Esophagus muscularis mucosa (tissue), 4 donors: Measurements from ENCODE around the gene CACNA1G. TPM values are rescaled to one million over a fixed set of nuclear protein-coding genes. Genes with fewer than 3 reads are reported as not detected.

Source experiments
- DNase-seq: peaks from one replicate; pipeline ENCODE4 v3.0.0-alpha.2; 2017; ENCODE audit errors: extremely low spot score
- H3K27ac ChIP-seq, 4 donors: fragments of 200-600 bp; sonication (generic); replicated peaks in 1 of 4; 1 replicate in 3 of 4; 2 replicates in 1 of 4; pipeline ENCODE4 v1.5.1; 2016 to 2019; ENCODE audit warnings: mild to moderate bottlenecking in 1 of 4
- H3K27me3 ChIP-seq, 4 donors: fragments of 200-600 bp; sonication (generic); one replicate each; pipeline versions ENCODE4 v1.5.1 to v1.6.0; 2016 to 2019
- H3K36me3 ChIP-seq, 4 donors: fragments of 200-600 bp; sonication (generic); one replicate each; pipeline ENCODE4 v1.5.1; 2016 to 2019
- H3K4me1 ChIP-seq, 4 donors: fragments of 200-600 bp; sonication (generic); one replicate each; pipeline ENCODE4 v1.5.1; 2016 to 2019
- H3K4me3 ChIP-seq, 4 donors: fragments of 200-600 bp; sonication (generic); 1 replicate in 2 of 4; 2 replicates in 2 of 4; pipeline ENCODE4 v1.5.1; 2016 to 2019; ENCODE audit warnings: mild to moderate bottlenecking in 4 of 4, moderate library complexity in 1 of 4
- H3K9me3 ChIP-seq, 4 donors: fragments of 200-600 bp; sonication (generic); 1 replicate in 3 of 4; 2 replicates in 1 of 4; pipeline ENCODE4 v1.5.1; 2016 to 2019
- CTCF ChIP-seq, 3 experiments: fragments of 200-600 bp in 2 of 3; fragments of 450-650 bp in 1 of 3; sonication (generic) in 2 of 3; IDR thresholded peaks; one replicate each; pipeline ENCODE4 v1.5.1; 2017 to 2019; ENCODE audit warnings: antibody characterized with exemption in 3 of 3, mild to moderate bottlenecking in 2 of 3, moderate library complexity in 1 of 3
- EP300 ChIP-seq: sonication (generic); formaldehyde crosslinking; IDR thresholded peaks from one replicate; pipeline ENCODE4 v1.6.1; 2017; ENCODE audit warnings: antibody characterized with exemption
- POLR2A ChIP-seq: fragments of 450-650 bp; IDR thresholded peaks from one replicate; pipeline ENCODE4 v1.6.1; 2017; ENCODE audit warnings: antibody characterized with exemption, moderate library complexity, mild to moderate bottlenecking, low read depth
- POLR2AphosphoS5 ChIP-seq, 2 donors: sonication (generic); formaldehyde crosslinking; IDR thresholded peaks; one replicate each; pipeline ENCODE4 v1.6.1; 2017; ENCODE audit warnings: antibody characterized with exemption in 2 of 2
- WGBS: methylation state at CpG from one replicate; pipeline ENCODE4 v1.1.5; 2018; 5-methylcytosine and 5-hydroxymethylcytosine counted together
- intact Hi-C: fragments of 100-400 bp; cut with DNase I; formaldehyde crosslinking; loops from one replicate; pipeline ENCODE4 v1.15.1; 2023
- total RNA-seq, 4 donors: library from RNA; depleted of rRNA; stranded (reverse); fragments of >200 nt; gene quantifications; one replicate each; pipeline versions ENCODE4 v1.1.0 to v1.2.1, GENCODE V29; 2016

The CACNA1G gene
- total RNA-seq, 4 donors from 2014 or later, result 0.39 to 0.63 (median 0.50) TPM; not detected in 1

DNA sequence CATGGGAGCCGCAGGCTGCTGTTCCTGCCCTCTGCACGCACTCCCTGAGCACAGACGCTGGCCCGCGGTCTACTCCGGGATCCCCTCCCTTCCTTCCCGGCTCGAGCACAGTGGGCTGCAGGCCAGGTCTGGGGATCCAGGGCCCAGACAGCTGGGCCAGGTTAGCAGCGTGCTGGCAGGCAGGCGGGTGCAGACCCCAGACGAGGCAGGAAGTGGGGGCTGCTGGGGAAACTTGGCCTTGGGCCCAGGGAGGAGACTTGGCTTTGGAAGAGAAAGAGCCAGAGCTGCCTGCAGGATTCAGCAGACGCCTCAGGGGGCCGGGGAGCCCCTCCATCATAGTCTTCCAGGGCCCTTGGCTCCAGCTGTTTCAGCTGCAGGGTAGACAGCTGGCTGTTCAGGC is 44.0 kb downstream of the CACNA1G start:
- Histone ChIP-seq H3K36me3 (no peaks in the 10 kb centered on the region), H3K27me3 (peaks cover 0 to 20% (median 0%) of the 10 kb centered on the region in 4 donors), H3K27ac (no peak overlapping the region), H3K9me3 (no peaks in the 10 kb centered on the region), H3K4me1 (peaks cover 18 to 22% (median 19%) of the 10 kb centered on the region in 4 donors), H3K4me3 (peak overlapping the region in 3 of 4 donors; percentile 18 to 27 (median 23))
- intact Hi-C loops, result no loop called here
- DNase-seq, result no peak
- 1% methylated on average over 10 of the region's 13 CpGs for WGBS
- TF ChIP-seq POLR2AphosphoS5 (IDR thresholded peaks at IDR 0.05) (peak in 1 of 2 donors; percentile 58), EP300 (no peak)

- no peak for DNase-seq
- peaks cover 18 to 22% (median 19%) of the 10 kb centered on the region in 4 donors for H3K4me1 ChIP-seq
- H3K27me3 ChIP-seq, result peaks cover 0 to 22% (median 0%) of the 10 kb centered on the region in 4 donors
- no peak overlapping the region for H3K27ac ChIP-seq
- 68% methylated on average over 10 of the region's 10 CpGs for WGBS
- intact Hi-C loops, result no loop called here
- H3K9me3 ChIP-seq, result no peaks in the 10 kb centered on the region
- TF ChIP-seq POLR2A, result no peak
- TF ChIP-seq CTCF (IDR thresholded peaks at IDR 0.05), result no peak
- no peak for TF ChIP-seq POLR2AphosphoS5 (IDR thresholded peaks at IDR 0.05)
- no peak for TF ChIP-seq EP300
- H3K4me3 ChIP-seq, result no peak overlapping the region
- H3K36me3 ChIP-seq, result no peaks in the 10 kb centered on the region
Observed at GRCh38 chr17:50605429-50605828, 44.9 kb downstream of the CACNA1G start.

GRCh38 chr17:50607522-50608175 is 47.1 kb downstream of the CACNA1G start:
- intact Hi-C loops, result no loop called here
- Histone ChIP-seq H3K9me3 (no peaks in the 10 kb centered on the region), H3K27me3 (peaks cover 0 to 29% (median 0%) of the 10 kb centered on the region in 4 donors), H3K4me1 (peaks cover 18 to 22% (median 19%) of the 10 kb centered on the region in 4 donors), H3K27ac (no peak overlapping the region), H3K36me3 (no peaks in the 10 kb centered on the region), H3K4me3 (no peak overlapping the region)
- no peak for DNase-seq
- TF ChIP-seq POLR2AphosphoS5 (IDR thresholded peaks at IDR 0.05) (no peak), EP300 (no peak), POLR2A (no peak), CTCF (IDR thresholded peaks at IDR 0.05) (no peak)
- WGBS, result 90% methylated on average over 19 of the region's 19 CpGs

GRCh38 chr17:50608700-50609379 is 48.3 kb downstream of the CACNA1G start:
- intact Hi-C loops, result no loop called here

DNA sequence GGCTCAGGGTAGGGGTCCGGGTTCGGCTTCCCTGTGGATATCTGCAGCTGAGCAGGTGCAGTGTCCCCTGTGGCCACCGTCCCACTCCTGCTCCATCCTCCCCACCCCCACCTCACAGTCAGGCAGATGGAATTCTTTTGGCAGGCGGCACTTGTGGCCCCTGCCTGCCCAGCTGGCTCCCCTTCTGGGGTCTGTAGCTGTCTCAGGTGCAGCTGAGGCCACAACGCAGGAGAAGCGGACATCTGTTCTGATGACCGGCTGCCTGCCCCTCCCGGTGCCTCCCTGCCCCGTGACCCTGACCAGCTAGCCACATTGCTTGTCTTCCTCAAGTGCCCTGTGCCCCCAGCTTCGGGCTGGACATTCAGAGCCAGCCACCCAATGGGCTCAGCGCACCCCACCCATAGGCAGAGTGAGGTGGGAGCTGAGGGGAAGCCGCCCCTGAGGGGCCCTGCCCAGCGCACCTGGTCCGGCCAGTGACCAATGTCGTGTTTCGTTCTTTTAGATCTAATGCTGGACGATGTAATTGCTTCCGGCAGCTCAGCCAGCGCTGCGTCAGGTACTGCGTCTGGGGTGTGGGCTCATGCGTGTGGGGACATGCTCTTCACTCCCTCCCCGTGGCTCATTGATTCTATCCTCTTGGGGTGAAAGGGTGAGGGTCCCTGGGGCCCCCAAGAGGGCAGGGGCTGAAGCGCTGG is 49.0 kb downstream of the CACNA1G start:
- intact Hi-C loops, result no loop called here

More at GRCh38 chr17:50608700-50609379, 48.3 kb downstream of the CACNA1G start:
- peaks cover 16 to 27% (median 18%) of the 10 kb centered on the region in 4 donors for H3K4me1 ChIP-seq
- DNase-seq, result no peak
- H3K4me3 ChIP-seq, result no peak overlapping the region
- no peaks in the 10 kb centered on the region for H3K36me3 ChIP-seq
- 87% methylated on average over 19 of the region's 22 CpGs for WGBS
- no peak for TF ChIP-seq EP300
- no peaks in the 10 kb centered on the region for H3K9me3 ChIP-seq
- no peak overlapping the region for H3K27ac ChIP-seq
- H3K27me3 ChIP-seq, result peaks cover 0 to 30% (median 0%) of the 10 kb centered on the region in 4 donors

More for the DNA sequence above, 49.0 kb downstream of the CACNA1G start:
- Histone ChIP-seq H3K9me3 (no peaks in the 10 kb centered on the region), H3K4me1 (peaks cover 9 to 23% (median 11%) of the 10 kb centered on the region in 4 donors), H3K27ac (no peak overlapping the region), H3K4me3 (no peak overlapping the region), H3K27me3 (peaks cover 0 to 30% (median 0%) of the 10 kb centered on the region in 4 donors), H3K36me3 (no peaks in the 10 kb centered on the region)
- no peak for TF ChIP-seq POLR2AphosphoS5 (IDR thresholded peaks at IDR 0.05)
- no peak for TF ChIP-seq POLR2A
- TF ChIP-seq EP300, result no peak
- TF ChIP-seq CTCF (IDR thresholded peaks at IDR 0.05), result no peak
- 93% methylated on average over 10 of the region's 24 CpGs for WGBS
- DNase-seq, result no peak
